RWPE2 (cell line): ENCODE results near the gene SPRTN.

Experiments
- ATAC-seq: fragments of 200-7000 bp; cut with Tn5 transposase; 3 replicates; pipeline ENCODE4 v1.9.1; 2021; ENCODE audit warnings: low read depth
- DNase-seq: peaks from one replicate; pipeline ENCODE4 v3.0.0-alpha.2; 2020; ENCODE audit warnings: low spot score
- H3K27ac ChIP-seq: fragments of 450-650 bp; 2 replicates; pipeline ENCODE4 v1.5.1; 2017; ENCODE audit warnings: mild to moderate bottlenecking; ENCODE audit not compliant: poor library complexity, severe bottlenecking
- H3K27me3 ChIP-seq: fragments of 250-450 bp; sonication (Bioruptor Pico); 2 replicates; pipeline ENCODE4 v1.5.1; 2021; ENCODE audit warnings: mild to moderate bottlenecking, moderate library complexity; ENCODE audit not compliant: insufficient read depth, poor library complexity, severe bottlenecking
- H3K36me3 ChIP-seq: fragments of 250-450 bp; sonication (Bioruptor Pico); 2 replicates; pipeline ENCODE4 v1.5.1; 2020; ENCODE audit warnings: low read depth, mild to moderate bottlenecking, moderate library complexity
- H3K4me1 ChIP-seq: fragments of 250-450 bp; sonication (Bioruptor Pico); 2 replicates; pipeline ENCODE4 v1.5.1; 2021; ENCODE audit warnings: mild to moderate bottlenecking, moderate library complexity; ENCODE audit not compliant: insufficient read depth, poor library complexity, severe bottlenecking
- H3K4me3 ChIP-seq: fragments of 250-450 bp; sonication (Bioruptor Pico); 2 replicates; pipeline ENCODE4 v1.5.1; 2021; ENCODE audit warnings: mild to moderate bottlenecking, moderate library complexity; ENCODE audit not compliant: severe bottlenecking
- H3K9me3 ChIP-seq: fragments of 250-450 bp; sonication (Bioruptor Pico); 2 replicates; pipeline ENCODE4 v1.5.1; 2021; ENCODE audit warnings: mild to moderate bottlenecking, moderate library complexity; ENCODE audit not compliant: severe bottlenecking
- TF ChIP-seq, protein P1 (sequence below): fragments of 450-650 bp; IDR thresholded peaks from one replicate; pipeline ENCODE4 v1.5.1; 2017; ENCODE audit warnings: mild to moderate bottlenecking, moderate library complexity; ENCODE audit not compliant: poor library complexity, severe bottlenecking

Gene SPRTN

DNA sequence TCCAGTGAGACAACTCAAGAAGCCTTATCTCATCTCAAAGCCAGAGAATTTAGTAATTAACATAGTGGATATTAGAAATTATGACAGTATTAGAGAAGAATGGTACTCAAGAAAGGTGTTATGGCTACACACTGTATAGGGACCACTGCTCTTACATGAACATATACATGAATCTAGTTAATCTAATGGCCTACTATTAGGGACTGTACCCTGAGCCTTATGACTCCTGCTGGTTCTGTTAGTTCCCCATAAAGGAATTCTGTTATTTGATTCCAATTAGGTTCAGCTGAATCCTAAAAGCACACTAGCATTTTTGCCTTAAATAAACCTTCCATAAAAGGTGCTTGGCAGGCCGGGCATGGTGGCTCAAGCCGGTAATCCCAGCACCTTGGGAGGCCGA, 44.3 kb downstream of the SPRTN start:
- H3K36me3 ChIP-seq, result no peaks in the 10 kb centered on the region
- TF ChIP-seq, protein P1, sequence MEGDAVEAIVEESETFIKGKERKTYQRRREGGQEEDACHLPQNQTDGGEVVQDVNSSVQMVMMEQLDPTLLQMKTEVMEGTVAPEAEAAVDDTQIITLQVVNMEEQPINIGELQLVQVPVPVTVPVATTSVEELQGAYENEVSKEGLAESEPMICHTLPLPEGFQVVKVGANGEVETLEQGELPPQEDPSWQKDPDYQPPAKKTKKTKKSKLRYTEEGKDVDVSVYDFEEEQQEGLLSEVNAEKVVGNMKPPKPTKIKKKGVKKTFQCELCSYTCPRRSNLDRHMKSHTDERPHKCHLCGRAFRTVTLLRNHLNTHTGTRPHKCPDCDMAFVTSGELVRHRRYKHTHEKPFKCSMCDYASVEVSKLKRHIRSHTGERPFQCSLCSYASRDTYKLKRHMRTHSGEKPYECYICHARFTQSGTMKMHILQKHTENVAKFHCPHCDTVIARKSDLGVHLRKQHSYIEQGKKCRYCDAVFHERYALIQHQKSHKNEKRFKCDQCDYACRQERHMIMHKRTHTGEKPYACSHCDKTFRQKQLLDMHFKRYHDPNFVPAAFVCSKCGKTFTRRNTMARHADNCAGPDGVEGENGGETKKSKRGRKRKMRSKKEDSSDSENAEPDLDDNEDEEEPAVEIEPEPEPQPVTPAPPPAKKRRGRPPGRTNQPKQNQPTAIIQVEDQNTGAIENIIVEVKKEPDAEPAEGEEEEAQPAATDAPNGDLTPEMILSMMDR, result no peak
- DNase-seq (no peak), ATAC-seq (no peak)
- H3K4me3 ChIP-seq, result no peak overlapping the region
- no peaks in the 10 kb centered on the region for H3K27me3 ChIP-seq
- H3K4me1 ChIP-seq, result peaks cover 31% of the 10 kb centered on the region
- H3K27ac ChIP-seq, result no peak overlapping the region
- H3K9me3 ChIP-seq, result no peaks in the 10 kb centered on the region

DNA sequence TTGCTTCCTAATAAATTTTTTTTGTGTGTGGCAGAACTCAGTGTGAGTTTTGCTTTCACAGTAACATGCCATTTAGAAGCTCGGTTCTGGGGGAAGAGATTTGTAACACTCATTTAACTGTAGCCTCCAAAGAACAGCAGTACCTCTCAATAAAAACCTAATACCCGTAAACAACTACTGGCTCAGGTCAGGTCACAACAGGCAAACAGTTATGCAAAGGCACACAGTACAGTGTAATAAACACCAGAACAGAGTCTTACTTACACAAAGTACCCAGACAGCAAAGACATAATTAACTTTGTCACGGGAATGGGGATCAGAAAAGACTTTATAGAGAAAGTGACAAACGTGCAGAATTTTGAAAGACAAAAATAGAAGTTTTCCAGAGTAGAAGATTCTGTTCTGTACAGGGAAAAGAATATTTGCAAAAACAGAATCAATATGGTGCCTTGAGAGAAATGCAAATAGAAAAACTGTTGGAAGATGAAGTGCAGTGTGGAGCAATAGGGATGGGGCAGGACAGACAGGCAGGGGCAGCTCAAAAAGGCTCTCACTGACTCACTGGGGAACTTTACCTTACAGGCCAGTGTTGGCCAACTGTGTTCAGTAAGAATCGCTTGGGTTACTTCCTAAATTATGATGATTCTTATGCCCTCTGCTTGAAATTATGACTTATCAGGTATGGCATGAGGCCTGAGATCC, 45.2 kb downstream of the SPRTN start:
- TF ChIP-seq, protein P1, result no peak
- H3K27ac ChIP-seq, result peak overlapping the region; percentile 35

DNA sequence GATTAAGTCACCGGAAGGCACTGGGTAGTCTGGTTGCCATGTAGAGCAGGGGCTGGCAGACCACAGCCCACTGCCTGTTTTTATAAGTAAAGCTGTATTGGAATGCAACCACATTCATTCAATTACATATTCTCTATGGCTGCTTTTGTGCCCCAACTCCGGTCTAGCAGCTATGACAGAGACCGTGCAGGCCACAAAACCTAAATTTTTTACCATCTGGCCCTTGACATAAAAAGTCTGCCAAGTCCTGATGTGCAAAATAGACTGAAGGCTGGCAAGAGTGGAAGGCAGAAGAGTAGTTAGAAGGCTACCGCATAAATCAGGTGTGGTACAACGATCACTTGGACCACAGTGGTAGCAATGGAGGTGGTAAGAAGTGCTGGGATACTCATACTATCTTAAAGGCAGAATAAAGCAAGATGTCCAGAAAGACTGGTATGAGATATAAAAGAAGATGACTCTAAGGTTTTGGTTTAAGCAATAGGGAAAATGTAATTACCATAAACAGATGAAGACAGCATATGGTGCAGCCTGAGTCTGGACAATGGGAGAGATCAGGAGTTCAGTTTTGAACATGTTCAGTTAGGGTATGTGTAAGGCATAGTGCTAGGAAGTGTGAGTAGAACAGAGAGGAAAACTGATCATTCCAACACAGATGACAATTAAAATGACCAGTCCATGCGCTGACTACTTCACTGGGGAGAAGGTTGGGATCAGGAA, 46.8 kb downstream of the SPRTN start:
- Histone ChIP-seq H3K4me1 (peaks cover 42% of the 10 kb centered on the region), H3K9me3 (no peaks in the 10 kb centered on the region), H3K27me3 (no peaks in the 10 kb centered on the region), H3K4me3 (no peak overlapping the region), H3K27ac (peak overlapping the region; percentile 46), H3K36me3 (no peaks in the 10 kb centered on the region)
- TF ChIP-seq, protein P1, result no peak
- DNase-seq (no peak), ATAC-seq (no peak)

More for the DNA sequence above, 45.2 kb downstream of the SPRTN start:
- ATAC-seq (peak; percentile 82), DNase-seq (no peak)
- Histone ChIP-seq H3K4me3 (no peak overlapping the region), H3K27me3 (no peaks in the 10 kb centered on the region), H3K36me3 (no peaks in the 10 kb centered on the region), H3K9me3 (no peaks in the 10 kb centered on the region), H3K4me1 (peaks cover 39% of the 10 kb centered on the region)

DNA sequence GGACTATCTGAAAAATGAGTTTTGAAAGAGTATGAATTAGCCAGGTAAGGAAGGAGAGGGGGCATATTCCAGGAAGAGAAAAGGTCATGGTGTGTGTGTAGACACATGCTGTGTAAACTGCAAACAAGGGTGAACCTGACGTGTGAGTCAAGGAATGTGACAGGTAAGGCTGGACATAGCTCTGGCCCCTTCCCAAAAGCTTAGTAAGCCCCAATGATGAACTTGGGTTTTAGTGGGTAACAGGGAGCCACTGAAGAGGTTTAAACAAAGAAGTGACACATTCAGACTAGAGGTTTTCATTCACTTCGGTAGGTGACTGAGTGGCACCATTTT, 47.3 kb downstream of the SPRTN start:
- peaks cover 47% of the 10 kb centered on the region for H3K4me1 ChIP-seq
- H3K27me3 ChIP-seq, result no peaks in the 10 kb centered on the region
- H3K9me3 ChIP-seq, result no peaks in the 10 kb centered on the region
- no peaks in the 10 kb centered on the region for H3K36me3 ChIP-seq
- peak; percentile 62 for ATAC-seq
- H3K27ac ChIP-seq, result peak overlapping the region; percentile 46
- TF ChIP-seq, protein P1, result no peak
- H3K4me3 ChIP-seq, result no peak overlapping the region
- DNase-seq, result no peak

DNA sequence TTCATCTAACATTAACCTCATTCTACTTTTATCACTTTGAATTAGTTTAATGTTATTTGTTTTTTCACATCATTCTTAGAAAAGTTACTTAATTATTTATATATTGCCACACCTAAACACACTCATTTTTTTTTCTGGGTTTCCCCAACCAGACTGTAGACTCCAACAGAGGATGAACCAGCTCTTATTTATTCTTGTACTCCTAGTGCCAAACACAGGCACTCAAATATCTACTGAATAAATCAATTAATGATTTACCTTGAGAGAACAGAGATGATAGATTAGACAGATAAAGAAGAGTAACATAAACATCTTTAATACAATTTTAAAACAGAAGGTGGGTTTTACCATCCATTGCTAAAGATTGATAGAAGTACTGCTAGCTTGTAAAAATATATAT, 48.4 kb downstream of the SPRTN start:
- no peak for DNase-seq
- Histone ChIP-seq H3K4me1 (peaks cover 50% of the 10 kb centered on the region), H3K27ac (peak overlapping the region; percentile 46), H3K27me3 (no peaks in the 10 kb centered on the region), H3K9me3 (no peaks in the 10 kb centered on the region), H3K4me3 (no peak overlapping the region), H3K36me3 (no peaks in the 10 kb centered on the region)
- ATAC-seq, result no peak
- TF ChIP-seq, protein P1, result no peak
